IMR-90 (cell line): ENCODE data around the gene DENND2D. TPM values are rescaled to one million over a fixed set of nuclear protein-coding genes. Genes with fewer than 3 reads are reported as not detected.

Experiments used
- ATAC-seq: fragments of 200-7000 bp; cut with Tn5 transposase; 2 replicates; pipeline ENCODE4 v1.9.1; 2020; ENCODE audit warnings: low read depth, mild to moderate bottlenecking, moderate library complexity
- BruUV-seq: library from RNA; stranded (reverse); fragments of 400-500 nt; replicated peaks from 2 replicates; lab custom pipeline; 2021; lab: Mats Ljungman, UMichigan
- CTCF ChIA-PET: fragments of 300-600 bp; formaldehyde crosslinking; extraction: SDS; loops from one replicate; lab custom pipeline; 2021; ENCODE audit warnings: antibody characterized with exemption; lab: Yijun Ruan, JAX
- POLR2A ChIA-PET: fragments of 300-600 bp; sonication (Branson Sonifier 250); formaldehyde crosslinking; loops from one replicate; lab custom pipeline; 2022; ENCODE audit warnings: antibody characterized with exemption; ENCODE audit not compliant: unreplicated experiment; lab: Charles Lee
- DNase-seq: peaks from one replicate; pipeline ENCODE4 v3.0.0; 2013
- H2AFZ ChIP-seq: replicated peaks from 2 replicates; pipeline ENCODE3; 2013; ENCODE audit warnings: low read length, mild to moderate bottlenecking; ENCODE audit not compliant: poor library complexity
- H2AK5ac ChIP-seq: 2 replicates; pipeline ENCODE4 v1.6.1; 2013; ENCODE audit warnings: low read depth, low read length, inconsistent platforms
- H2AK9ac ChIP-seq: replicated peaks from 2 replicates; pipeline ENCODE3; 2013; ENCODE audit warnings: mild to moderate bottlenecking, low read depth, low read length, moderate library complexity; ENCODE audit not compliant: poor library complexity
- H2BK120ac ChIP-seq: 2 replicates; pipeline ENCODE4 v1.6.1; 2013; ENCODE audit warnings: low read depth, low read length, inconsistent platforms
- H2BK15ac ChIP-seq: 3 replicates; pipeline ENCODE4 v1.6.1; 2013; ENCODE audit warnings: low read depth, low read length, inconsistent platforms
- H2BK20ac ChIP-seq: 2 replicates; pipeline ENCODE4 v1.6.1; 2013; ENCODE audit warnings: low read depth, mild to moderate bottlenecking, inconsistent platforms, low read length, moderate library complexity
- H2BK5ac ChIP-seq: 2 replicates; pipeline ENCODE4 v1.6.1; 2013; ENCODE audit warnings: mild to moderate bottlenecking, low read depth, low read length, inconsistent platforms; ENCODE audit not compliant: poor library complexity, severe bottlenecking
- H3K14ac ChIP-seq: replicated peaks from 2 replicates; pipeline ENCODE4 v1.6.1; 2013; ENCODE audit warnings: low read depth, low read length, inconsistent platforms
- H3K18ac ChIP-seq: 2 replicates; pipeline ENCODE4 v1.6.1; 2013; ENCODE audit warnings: low read depth, low read length, control low read depth
- H3K23ac ChIP-seq: 2 replicates; pipeline ENCODE4 v1.6.1; 2013; ENCODE audit warnings: low read depth, low read length, inconsistent platforms
- H3K27ac ChIP-seq: 2 replicates; pipeline ENCODE4 v1.5.1; 2013; ENCODE audit warnings: mild to moderate bottlenecking, control low read depth, low read length; ENCODE audit not compliant: insufficient read depth
- H3K27me3 ChIP-seq: 2 replicates; pipeline ENCODE4 v1.6.1; 2013; ENCODE audit warnings: low read length; ENCODE audit not compliant: control insufficient read depth, insufficient read depth
- H3K36me3 ChIP-seq: 2 replicates; pipeline ENCODE4 v1.6.1; 2013; ENCODE audit warnings: low read length, mixed read lengths; ENCODE audit not compliant: control insufficient read depth, insufficient read depth
- H3K4ac ChIP-seq: 2 replicates; pipeline ENCODE4 v1.6.1; 2013; ENCODE audit warnings: low read depth, low read length, inconsistent platforms
- H3K4me1 ChIP-seq: 2 replicates; pipeline ENCODE4 v1.6.1; 2013; ENCODE audit warnings: low read length, mixed read lengths; ENCODE audit not compliant: control insufficient read depth, insufficient read depth
- H3K4me2 ChIP-seq: 2 replicates; pipeline ENCODE4 v1.6.1; 2013; ENCODE audit warnings: low read depth, mild to moderate bottlenecking, control low read depth, low read length, moderate library complexity
- H3K4me3 ChIP-seq: 2 replicates; pipeline ENCODE4 v1.5.1; 2013; ENCODE audit warnings: low read depth, mild to moderate bottlenecking, control low read depth, low read length, moderate library complexity; ENCODE audit not compliant: insufficient read depth
- H3K56ac ChIP-seq: 2 replicates; pipeline ENCODE4 v1.6.1; 2013; ENCODE audit warnings: low read length, inconsistent platforms; ENCODE audit not compliant: insufficient read depth; ENCODE audit errors: extremely low read depth
- H3K79me1 ChIP-seq, 2 experiments: 2 replicates each; pipeline ENCODE4 v1.6.1; 2013; ENCODE audit warnings: low read length in 2 of 2, inconsistent platforms in 1 of 2, low read depth in 1 of 2
- H3K9ac ChIP-seq: 2 replicates; pipeline ENCODE4 v1.6.1; 2013; ENCODE audit warnings: low read depth, low read length, control low read depth
- H3K9me1 ChIP-seq: 2 replicates; pipeline ENCODE4 v1.6.1; 2013; ENCODE audit warnings: low read length, inconsistent platforms; ENCODE audit not compliant: insufficient read depth
- H3K9me3 ChIP-seq: 2 replicates; pipeline ENCODE4 v1.6.1; 2013; ENCODE audit warnings: low read length; ENCODE audit not compliant: control insufficient read depth, insufficient read depth
- H4K20me1 ChIP-seq: 2 replicates; pipeline ENCODE4 v1.6.1; 2013; ENCODE audit warnings: low read length, inconsistent platforms; ENCODE audit not compliant: insufficient read depth
- H4K5ac ChIP-seq: 2 replicates; pipeline ENCODE4 v1.6.1; 2013; ENCODE audit warnings: mild to moderate bottlenecking, low read depth, low read length, control low read depth
- H4K8ac ChIP-seq, 2 experiments: 2 replicates each; pipeline ENCODE4 v1.6.1; 2013; ENCODE audit warnings: low read depth in 2 of 2, low read length in 2 of 2, control low read depth in 1 of 2, inconsistent platforms in 1 of 2
- H4K91ac ChIP-seq: 2 replicates; pipeline ENCODE4 v1.6.1; 2013; ENCODE audit warnings: low read depth, low read length, inconsistent platforms; ENCODE audit not compliant: insufficient read depth
- BHLHE40 ChIP-seq: fragments of 150-350 bp; IDR thresholded peaks from 2 replicates; pipeline ENCODE4 v1.6.1; 2016; ENCODE audit warnings: mild to moderate bottlenecking, low read depth, low read length
- CEBPB ChIP-seq: IDR thresholded peaks from 2 replicates; pipeline ENCODE4 v1.6.1; 2012; ENCODE audit warnings: low read depth, low read length, improper control_type of control experiment
- NFE2L2 ChIP-seq: fragments of 150-350 bp; IDR thresholded peaks from 2 replicates; pipeline ENCODE4 v1.6.1; 2016; ENCODE audit warnings: low read depth, mild to moderate bottlenecking, low read length
- POLR2A ChIP-seq: IDR thresholded peaks from 2 replicates; pipeline ENCODE4 v1.6.1; 2012; ENCODE audit warnings: mild to moderate bottlenecking, low read depth, low read length
- WGBS, 2 experiments: methylation state at CpG; one replicate each; pipeline versions ENCODE4 v1.1.5 to v1.1.7; 2013; ENCODE audit warnings: missing lambda C conversion rate in 2 of 2; ENCODE audit not compliant: insufficient read length in 1 of 2; ENCODE audit errors: extremely low coverage in 2 of 2; 5-methylcytosine and 5-hydroxymethylcytosine counted together
- dilution Hi-C: fragments of 300-500 bp; cut with HindIII; formaldehyde crosslinking; loops from one replicate; pipeline ENCODE4 v1.14.3; 2018; ENCODE audit warnings: low sequenced_read_pairs; ENCODE audit not compliant: unreplicated experiment
- in situ Hi-C: fragments of 300-500 bp; cut with MboI; formaldehyde crosslinking; loops from 3 replicates; pipeline ENCODE4 v1.14.3; 2019; ENCODE audit warnings: low sequenced_read_pairs, inconsistent platforms, mixed read lengths
- intact Hi-C: fragments of 100-400 bp; cut with micrococcal nuclease; formaldehyde crosslinking; loops from 2 replicates; pipeline ENCODE4 v1.10.0; 2022
- polyA plus RNA-seq, 3 experiments: library from polyadenylated mRNA; depleted of rRNA; stranded (reverse); fragments of >200 nt; gene quantifications; 2 replicates each; pipeline ENCODE4 v1.2.3, GENCODE V29; 2012; ENCODE audit warnings: low replicate concordance in 1 of 3
- total RNA-seq: library from RNA; depleted of rRNA; stranded (reverse); fragments of >200 nt; gene quantifications from 2 replicates; pipeline ENCODE4 v1.2.3, GENCODE V29; 2012
- TF ChIP-seq, protein P1 (sequence below): fragments of 150-350 bp; IDR thresholded peaks from 2 replicates; pipeline ENCODE4 v1.6.1; 2017; ENCODE audit warnings: mild to moderate bottlenecking, antibody characterized with exemption, low read length, low read depth

Gene DENND2D
- total and polyA plus RNA-seq, 2 of the 4 experiments (the other 2 are of a cell fraction) = 0.86 to 0.90 TPM

DNA sequence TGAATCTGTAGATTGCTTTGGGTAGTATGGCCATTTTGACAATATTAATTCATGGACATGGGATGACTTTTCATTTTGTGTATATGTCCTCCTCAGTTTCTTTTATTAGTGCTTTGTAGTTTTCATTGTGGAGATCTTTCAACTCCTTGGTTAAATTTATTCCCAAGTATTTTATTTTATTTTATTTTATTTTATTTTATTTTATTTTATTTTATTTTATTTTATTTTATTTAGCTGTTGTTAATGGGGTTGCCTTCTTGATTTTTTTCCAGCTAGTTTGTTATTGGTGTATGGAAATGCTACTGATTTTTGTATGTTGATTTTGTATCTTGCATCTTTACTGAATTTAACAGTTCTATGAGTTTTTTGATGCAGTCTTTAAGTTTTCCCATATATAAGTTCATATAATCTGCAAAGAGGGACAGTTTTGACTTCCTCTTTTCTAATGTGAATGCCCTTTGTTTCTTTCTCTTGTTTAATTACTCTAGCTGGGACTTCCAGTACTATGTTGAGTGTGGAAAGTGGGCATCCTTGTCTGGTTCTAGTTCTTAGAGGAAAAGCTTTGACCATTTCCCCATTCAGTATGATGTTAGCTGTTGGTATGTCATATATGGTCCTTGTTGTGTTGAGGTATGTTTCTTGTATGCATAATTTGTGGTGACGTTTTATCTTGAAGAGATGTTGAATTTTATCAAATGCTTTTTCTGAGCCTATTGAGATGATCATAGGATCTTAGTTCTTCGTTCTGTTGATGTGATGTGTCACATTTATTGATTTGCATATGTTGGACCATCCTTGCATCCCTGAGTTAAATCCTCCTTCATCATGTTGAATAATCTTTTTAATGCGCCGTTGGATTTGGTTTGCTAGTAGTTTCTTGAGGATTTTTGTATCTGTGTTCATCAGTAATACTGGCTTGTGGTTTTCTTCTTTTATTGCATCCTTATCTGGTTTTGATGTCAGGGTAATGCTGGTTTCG, 46.1 kb downstream of the DENND2D start:
- Histone ChIP-seq H4K20me1 (no peaks in the 10 kb centered on the region), H2BK120ac (no peak overlapping the region), H2BK5ac (no peak overlapping the region), H2BK20ac (no peak overlapping the region), H3K4me1 (no peaks in the 10 kb centered on the region), H3K4me2 (no peak overlapping the region), H3K27me3 (no peaks in the 10 kb centered on the region), H3K4ac (no peak overlapping the region), H2BK15ac (no peak overlapping the region), H4K8ac (no peak overlapping the region), H2AK5ac (no peak overlapping the region), H3K4me3 (no peak overlapping the region), H3K9me1 (no peaks in the 10 kb centered on the region), H3K56ac (no peak overlapping the region), H3K18ac (no peak overlapping the region), H2AFZ (no peak overlapping the region), H4K5ac (no peak overlapping the region), H3K36me3 (peaks cover 18% of the 10 kb centered on the region), H3K79me1 (peaks cover 11 to 13% of the 10 kb centered on the region in 2 experiments), H3K14ac (no peak overlapping the region), H4K91ac (no peak overlapping the region), H3K23ac (no peak overlapping the region), H3K9me3 (no peaks in the 10 kb centered on the region), H2AK9ac (no peak overlapping the region), H3K9ac (no peak overlapping the region), H3K27ac (no peak overlapping the region)
- TF ChIP-seq NFE2L2 (no peak), CEBPB (no peak), POLR2A (no peak), BHLHE40 (no peak)
- TF ChIP-seq, protein P1, sequence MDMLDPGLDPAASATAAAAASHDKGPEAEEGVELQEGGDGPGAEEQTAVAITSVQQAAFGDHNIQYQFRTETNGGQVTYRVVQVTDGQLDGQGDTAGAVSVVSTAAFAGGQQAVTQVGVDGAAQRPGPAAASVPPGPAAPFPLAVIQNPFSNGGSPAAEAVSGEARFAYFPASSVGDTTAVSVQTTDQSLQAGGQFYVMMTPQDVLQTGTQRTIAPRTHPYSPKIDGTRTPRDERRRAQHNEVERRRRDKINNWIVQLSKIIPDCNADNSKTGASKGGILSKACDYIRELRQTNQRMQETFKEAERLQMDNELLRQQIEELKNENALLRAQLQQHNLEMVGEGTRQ = no peak
- ATAC-seq (no peak), DNase-seq (no peak)
- in situ Hi-C loops (no loop called here), intact Hi-C loops (no loop called here), dilution Hi-C loops (no loop called here)
- CTCF ChIA-PET = interaction anchor here (0.9 kb wide), 1 partner anchor 124 kb away, joined by 3 read pairs; no protein-coding TSS in a partner anchor
- POLR2A ChIA-PET = no interaction called here
- BruUV-seq = no TSS peak
- WGBS, 2 experiments = no CpG with 5 or more reads among the region's 5 CpGs
